Gastroesophageal sphincter (tissue), 3 donors: ENCODE data around the gene FRMD5.

ENCODE experiments used
- POLR2A ChIP-seq, 2 donors: fragments of 450-650 bp; IDR thresholded peaks; one replicate each; pipeline ENCODE4 v1.6.1; 2017; ENCODE audit warnings: antibody characterized with exemption in 2 of 2, mild to moderate bottlenecking in 2 of 2, moderate library complexity in 1 of 2
- TF ChIP-seq, protein P1 (sequence below), 4 experiments: fragments of 200-600 bp in 2 of 4; fragments of 450-650 bp in 2 of 4; sonication (generic) in 1 of 4; IDR thresholded peaks; one replicate each; pipeline ENCODE4 v1.5.1; 2017 to 2019; ENCODE audit warnings: antibody characterized with exemption in 4 of 4, mild to moderate bottlenecking in 2 of 4, moderate library complexity in 2 of 4

DNA sequence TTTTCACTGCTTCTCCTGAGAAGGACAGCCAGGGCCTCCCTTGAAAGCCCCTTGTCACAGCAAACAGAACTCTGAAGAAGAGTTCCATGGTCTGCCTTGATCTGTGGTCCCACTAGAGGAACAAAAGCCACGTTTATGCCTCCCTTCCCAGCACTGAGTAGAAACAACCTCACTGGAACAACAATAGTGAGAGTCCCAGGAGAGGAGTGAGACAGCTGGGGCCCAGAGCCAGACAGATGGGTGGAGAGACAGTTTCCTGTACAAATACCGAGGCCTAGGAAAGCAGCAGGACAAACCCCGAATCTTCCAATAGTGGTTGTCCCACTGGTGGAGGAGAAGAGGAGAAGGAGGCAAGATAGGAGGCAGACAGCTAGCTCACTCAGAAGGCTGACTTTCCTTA is 262.2 kb downstream of the FRMD5 start:
- TF ChIP-seq, protein P1, sequence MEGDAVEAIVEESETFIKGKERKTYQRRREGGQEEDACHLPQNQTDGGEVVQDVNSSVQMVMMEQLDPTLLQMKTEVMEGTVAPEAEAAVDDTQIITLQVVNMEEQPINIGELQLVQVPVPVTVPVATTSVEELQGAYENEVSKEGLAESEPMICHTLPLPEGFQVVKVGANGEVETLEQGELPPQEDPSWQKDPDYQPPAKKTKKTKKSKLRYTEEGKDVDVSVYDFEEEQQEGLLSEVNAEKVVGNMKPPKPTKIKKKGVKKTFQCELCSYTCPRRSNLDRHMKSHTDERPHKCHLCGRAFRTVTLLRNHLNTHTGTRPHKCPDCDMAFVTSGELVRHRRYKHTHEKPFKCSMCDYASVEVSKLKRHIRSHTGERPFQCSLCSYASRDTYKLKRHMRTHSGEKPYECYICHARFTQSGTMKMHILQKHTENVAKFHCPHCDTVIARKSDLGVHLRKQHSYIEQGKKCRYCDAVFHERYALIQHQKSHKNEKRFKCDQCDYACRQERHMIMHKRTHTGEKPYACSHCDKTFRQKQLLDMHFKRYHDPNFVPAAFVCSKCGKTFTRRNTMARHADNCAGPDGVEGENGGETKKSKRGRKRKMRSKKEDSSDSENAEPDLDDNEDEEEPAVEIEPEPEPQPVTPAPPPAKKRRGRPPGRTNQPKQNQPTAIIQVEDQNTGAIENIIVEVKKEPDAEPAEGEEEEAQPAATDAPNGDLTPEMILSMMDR (IDR thresholded peaks at IDR 0.05) = no peak
- no peak for TF ChIP-seq POLR2A (IDR thresholded peaks at IDR 0.05)
